ENCODE results near the gene FNDC3A.

Gene FNDC3A

GRCh38 chr13:49100637-49101570 is 125.2 kb downstream of the FNDC3A start:
- no peaks in the 10 kb centered on the region for H3K9me3 ChIP-seq
- DNase-seq = no peak
- H3K4me1 ChIP-seq = peaks cover 27% of the 10 kb centered on the region
- TF ChIP-seq CTCF (IDR thresholded peaks at IDR 0.05; ENCODE audit: low read depth, low read length) = no peak
- H3K27me3 ChIP-seq = no peaks in the 10 kb centered on the region
- no peaks in the 10 kb centered on the region for H3K36me3 ChIP-seq
- no peak overlapping the region for H3K4me3 ChIP-seq (ENCODE audit: low read depth, low read length)

- Histone ChIP-seq H3K27me3 (no peaks in the 10 kb centered on the region), H3K36me3 (no peaks in the 10 kb centered on the region), H3K4me3 (ENCODE audit: low read depth, low read length) (no peak overlapping the region), H3K4me1 (no peaks in the 10 kb centered on the region), H3K9me3 (no peaks in the 10 kb centered on the region)
- no peak for DNase-seq
- TF ChIP-seq CTCF (IDR thresholded peaks at IDR 0.05; ENCODE audit: low read depth, low read length) = no peak
Observed at GRCh38 chr13:49108196-49108595, 132.5 kb downstream of the FNDC3A start.

- DNase-seq = peak; percentile 87
- Histone ChIP-seq H3K4me1 (no peaks in the 10 kb centered on the region), H3K36me3 (peaks cover 1% of the 10 kb centered on the region)
Observed at GRCh38 chr13:49110122-49110912, 134.6 kb downstream of the FNDC3A start.

GRCh38 chr13:49110913-49111170 is 135.1 kb downstream of the FNDC3A start:
- H3K36me3 ChIP-seq = peaks cover 6% of the 10 kb centered on the region
- H3K4me3 ChIP-seq (ENCODE audit: low read depth, low read length) = peak overlapping the region; percentile 62
- H3K9me3 ChIP-seq = no peaks in the 10 kb centered on the region
- DNase-seq = no peak
- no peaks in the 10 kb centered on the region for H3K27me3 ChIP-seq
- H3K4me1 ChIP-seq = no peaks in the 10 kb centered on the region
- TF ChIP-seq CTCF (IDR thresholded peaks at IDR 0.05; ENCODE audit: low read depth, low read length) = no peak

More at GRCh38 chr13:49110122-49110912, 134.6 kb downstream of the FNDC3A start:
- Histone ChIP-seq H3K4me3 (ENCODE audit: low read depth, low read length) (peak overlapping the region; percentile 62), H3K9me3 (no peaks in the 10 kb centered on the region), H3K27me3 (no peaks in the 10 kb centered on the region)
- TF ChIP-seq CTCF (IDR thresholded peaks at IDR 0.05; ENCODE audit: low read depth, low read length) = no peak

- no peak for DNase-seq
- no peaks in the 10 kb centered on the region for H3K27me3 ChIP-seq
- no peaks in the 10 kb centered on the region for H3K4me1 ChIP-seq
- no peak for TF ChIP-seq CTCF (IDR thresholded peaks at IDR 0.05; ENCODE audit: low read depth, low read length)
- H3K4me3 ChIP-seq (ENCODE audit: low read depth, low read length) = no peak overlapping the region
- H3K36me3 ChIP-seq = peaks cover 24% of the 10 kb centered on the region
- no peaks in the 10 kb centered on the region for H3K9me3 ChIP-seq
Observed at GRCh38 chr13:49112782-49113525, 137.2 kb downstream of the FNDC3A start.

All from BE2C (cell line).